CD4-positive, alpha-beta T cell treated with Interferon alpha-2 for 1 hour (primary cell): ENCODE results near the gene CRYGD.
"Not testable (repeated sequence)": the region's sequence is repeated elsewhere in the genome, so short reads cannot be mapped to it uniquely, and the experiment has no call there.

Experiments used
- DNase-seq, 2 donors: peaks; one replicate each; pipeline ENCODE4 v3.0.0-alpha.2; 2020 to 2022

The CRYGD gene

DNA sequence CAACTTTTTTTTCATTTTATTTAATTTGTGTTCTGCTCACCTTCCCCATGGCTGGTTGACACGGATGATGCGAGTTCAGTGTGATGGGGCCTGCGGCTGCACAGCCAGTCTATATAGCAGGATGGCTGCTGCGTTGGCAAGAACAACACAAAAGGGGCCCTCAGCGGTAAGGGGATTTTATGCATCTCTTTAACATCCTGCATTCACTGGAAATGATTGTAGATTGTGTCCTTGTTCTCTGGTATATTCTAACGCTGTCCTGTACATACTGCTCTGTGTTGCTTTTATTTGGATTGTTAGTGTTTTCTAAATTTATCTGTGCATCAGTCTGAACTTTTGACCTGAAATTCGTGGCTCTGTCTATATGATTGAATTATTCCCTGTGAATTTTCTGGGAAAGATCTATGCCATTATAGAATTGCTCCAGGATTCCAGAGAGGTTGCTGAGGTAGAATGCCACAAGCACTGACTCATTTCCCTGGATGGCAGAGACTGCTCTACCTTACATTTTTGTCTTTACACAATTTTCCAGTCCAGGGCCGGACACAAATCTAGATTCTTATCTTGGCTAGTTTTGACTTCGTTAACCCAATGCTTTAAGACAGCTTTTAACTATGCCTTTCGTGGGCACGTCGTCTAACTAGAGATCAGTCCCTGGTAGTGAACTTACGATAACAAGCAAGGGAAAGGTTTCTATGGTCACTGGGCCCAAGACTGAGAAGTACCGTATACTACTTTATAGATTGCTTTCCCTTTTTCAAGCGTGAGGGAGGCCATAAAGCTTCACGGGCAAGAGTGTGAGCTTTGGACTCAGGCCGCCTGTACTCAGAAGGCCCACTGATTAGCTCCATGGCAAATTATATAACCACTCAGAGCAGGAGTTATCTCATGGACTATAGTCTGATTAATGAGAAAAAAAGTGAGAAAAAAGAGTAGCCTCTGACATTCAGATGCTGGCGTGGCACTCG lies 5.7 kb upstream of the CRYGD start, which contains the start of gene CRYGC:
Gene CRYGC (minus strand): TSS at position 85 of the 968 bp plus-strand sequence. CDS start 36 bp downstream, at position 49.
- DNase-seq: no peak

DNA sequence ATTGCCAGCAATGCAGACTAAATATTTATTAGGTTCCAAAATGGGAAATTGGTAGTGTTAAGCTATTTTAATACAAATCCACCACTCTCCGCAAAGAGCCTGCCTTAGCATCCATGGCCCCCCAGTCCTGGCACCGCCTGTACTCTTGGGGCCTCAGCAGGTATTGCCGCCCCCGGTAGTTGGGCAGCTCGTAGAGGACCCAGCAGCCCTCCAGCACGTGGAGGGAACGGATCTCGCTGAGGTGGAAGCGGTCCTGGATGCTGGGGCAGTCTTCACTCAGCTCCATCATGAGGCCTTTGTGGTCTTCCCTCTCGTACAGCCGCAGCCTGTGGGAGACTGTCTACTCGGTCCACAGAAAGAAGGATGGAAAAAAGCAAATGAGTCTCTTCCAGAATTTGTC lies 3.8 kb upstream of the CRYGD start:
- no peak for DNase-seq

DNA sequence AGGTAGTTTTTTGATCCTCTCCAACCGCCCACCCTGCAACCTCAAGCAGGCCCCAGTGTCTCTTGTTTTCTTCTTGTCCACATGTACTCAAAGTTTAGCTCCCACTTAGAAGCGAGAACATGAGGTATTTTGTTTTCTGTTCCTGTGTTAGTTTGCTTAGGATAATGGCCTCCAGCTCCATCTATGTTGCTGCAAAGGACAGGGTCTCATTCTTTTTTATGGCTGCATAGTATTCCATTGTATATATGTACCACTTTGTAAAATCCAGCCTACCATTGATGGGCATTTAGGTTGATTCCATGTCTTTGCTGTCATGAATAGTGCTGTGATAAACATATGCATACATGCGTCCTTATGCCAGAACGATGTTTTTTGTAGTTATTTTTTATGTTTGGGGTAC lies 2.8 kb upstream of the CRYGD start:
- no peak for DNase-seq

DNA sequence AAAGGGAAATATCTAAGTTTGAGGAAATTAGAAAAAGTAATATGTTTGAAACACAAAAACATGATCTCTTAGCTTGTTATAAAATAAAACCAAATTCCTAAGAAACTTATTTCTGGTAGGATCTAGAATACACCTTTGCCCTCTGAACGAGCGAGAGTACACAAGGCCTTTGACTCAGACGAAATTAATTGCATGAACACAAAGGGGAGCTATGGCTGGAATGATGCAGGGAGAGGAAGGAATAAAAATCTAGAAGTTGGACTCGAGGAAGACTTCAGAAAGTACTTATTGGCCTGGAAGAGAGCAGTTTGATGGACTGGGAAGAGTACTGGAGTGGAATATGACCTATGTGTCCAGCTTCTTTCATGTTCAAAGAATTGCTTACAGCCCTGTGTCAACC lies 927 bp upstream of the CRYGD start:
- no peak for DNase-seq

DNA sequence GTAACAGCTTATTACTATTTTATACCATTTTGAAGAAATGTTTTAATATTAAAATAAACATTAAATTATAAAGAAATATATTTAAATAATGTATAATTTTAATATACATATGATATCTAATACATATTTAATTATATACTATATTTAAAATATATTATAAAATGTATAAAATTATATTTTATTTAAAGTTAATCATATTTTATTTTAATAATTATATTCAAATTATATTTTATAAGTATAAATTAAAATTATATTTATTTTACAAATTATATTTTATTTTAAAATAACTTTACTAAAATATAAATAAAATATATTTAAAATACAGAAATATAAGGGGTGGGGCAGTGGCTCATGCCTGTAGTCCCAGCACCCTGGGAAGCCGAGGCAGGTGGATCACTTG lies 2.1 kb downstream of the CRYGD start:
- no peak for DNase-seq

DNA sequence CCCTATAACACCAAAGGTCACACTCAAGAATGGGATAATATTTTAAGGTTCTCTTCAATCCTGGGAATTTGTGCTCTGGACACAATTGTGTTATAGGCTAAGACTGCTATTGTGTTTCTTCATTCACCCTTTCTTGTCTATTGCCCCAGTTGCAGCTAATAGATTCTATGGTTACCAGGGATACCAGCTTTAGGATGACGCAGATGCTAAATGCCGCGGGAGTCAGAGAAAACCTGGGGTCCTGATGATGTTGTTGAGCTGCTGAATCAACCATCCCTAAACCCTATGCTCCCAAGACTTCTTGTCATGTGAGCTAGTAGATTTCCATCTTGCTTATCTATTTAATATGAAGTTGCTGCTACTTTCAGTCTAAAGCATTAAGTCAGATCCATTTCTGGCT lies 5.4 kb downstream of the CRYGD start:
- no peak for DNase-seq

DNA sequence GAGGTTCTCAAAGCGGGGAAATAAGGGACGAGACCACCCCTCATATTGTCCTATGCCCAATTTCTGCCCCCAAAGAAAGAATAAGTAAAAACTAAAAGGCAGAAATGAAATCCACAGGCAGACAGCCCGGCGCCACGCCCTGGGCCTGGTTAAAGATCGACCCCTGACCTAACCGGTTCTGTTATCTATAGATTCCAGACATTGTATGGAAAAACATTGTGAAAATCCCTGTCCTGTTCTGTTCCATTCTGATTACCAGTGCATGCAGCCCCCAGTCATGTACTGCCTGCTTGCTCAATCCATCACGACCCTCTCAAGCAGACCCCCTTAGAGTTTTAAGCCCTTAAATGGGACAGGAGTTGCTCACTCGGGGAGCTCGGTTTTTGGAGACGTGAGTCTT lies 6.9 kb downstream of the CRYGD start:
- DNase-seq: not testable (repeated sequence)

DNA sequence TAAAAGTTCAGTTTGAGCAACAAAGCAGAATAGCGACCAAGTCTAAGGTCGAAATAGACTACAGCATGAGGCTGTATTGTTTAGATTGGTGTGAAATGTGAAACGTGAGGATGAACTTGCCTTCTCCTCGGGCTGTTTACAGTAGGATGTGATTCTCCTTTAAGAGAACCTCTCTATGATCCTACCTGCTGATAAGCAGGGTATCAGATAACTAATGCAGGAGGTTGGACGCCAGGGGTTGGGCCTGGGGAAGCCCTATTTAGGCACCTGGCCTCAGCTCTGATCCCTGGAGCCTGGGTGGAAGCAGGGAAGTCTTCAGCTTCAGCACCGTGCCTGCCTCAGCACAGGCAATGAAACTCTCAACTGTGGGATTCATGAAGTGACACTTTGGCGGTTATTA lies 11.4 kb downstream of the CRYGD start:
- no peak for DNase-seq

DNA sequence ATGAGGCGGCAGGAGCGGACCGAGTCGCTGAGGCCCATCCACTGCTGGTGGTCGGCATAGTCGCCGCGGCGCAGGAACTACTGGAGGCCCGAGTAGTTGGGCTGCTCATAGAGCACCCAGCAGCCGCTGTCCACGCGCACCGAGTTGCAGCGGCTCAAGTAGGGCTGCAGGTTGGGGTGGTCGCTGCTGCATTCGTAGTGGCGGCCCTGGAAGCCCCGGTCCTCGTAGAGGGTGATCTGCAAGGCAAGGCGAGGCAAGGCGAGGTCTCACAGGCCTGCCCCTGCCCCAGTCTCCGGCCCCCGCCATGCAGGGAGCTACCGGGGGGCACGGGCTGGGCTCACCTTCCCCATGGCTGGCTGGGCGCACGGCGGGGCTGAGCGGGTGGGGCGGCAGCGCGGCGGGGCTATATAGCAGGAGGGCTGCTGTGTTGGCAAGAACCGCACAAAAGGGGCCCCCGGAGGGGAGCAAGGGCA lies 12.0 kb downstream of the CRYGD start:
- DNase-seq: not testable (repeated sequence)

DNA sequence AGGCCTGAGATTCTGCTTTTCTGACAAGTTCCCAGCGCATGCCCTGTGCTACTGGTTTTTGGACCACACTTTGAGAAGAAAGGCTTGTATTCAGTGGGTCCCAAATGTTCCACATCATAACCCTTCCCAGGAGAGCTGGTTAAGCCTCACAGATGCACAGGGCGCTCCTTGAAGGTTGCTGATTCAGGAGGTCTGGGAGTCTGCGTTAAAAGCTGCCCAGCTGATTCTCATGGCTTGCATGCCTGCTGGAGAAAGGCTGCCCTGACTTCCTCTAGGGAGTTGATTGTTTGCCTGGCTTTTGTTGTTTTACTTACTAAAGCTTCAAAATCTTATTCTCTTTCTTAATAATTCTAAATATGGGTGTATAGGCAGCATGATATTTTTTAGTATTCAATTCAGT lies 20.7 kb downstream of the CRYGD start:
- DNase-seq: no peak

DNA sequence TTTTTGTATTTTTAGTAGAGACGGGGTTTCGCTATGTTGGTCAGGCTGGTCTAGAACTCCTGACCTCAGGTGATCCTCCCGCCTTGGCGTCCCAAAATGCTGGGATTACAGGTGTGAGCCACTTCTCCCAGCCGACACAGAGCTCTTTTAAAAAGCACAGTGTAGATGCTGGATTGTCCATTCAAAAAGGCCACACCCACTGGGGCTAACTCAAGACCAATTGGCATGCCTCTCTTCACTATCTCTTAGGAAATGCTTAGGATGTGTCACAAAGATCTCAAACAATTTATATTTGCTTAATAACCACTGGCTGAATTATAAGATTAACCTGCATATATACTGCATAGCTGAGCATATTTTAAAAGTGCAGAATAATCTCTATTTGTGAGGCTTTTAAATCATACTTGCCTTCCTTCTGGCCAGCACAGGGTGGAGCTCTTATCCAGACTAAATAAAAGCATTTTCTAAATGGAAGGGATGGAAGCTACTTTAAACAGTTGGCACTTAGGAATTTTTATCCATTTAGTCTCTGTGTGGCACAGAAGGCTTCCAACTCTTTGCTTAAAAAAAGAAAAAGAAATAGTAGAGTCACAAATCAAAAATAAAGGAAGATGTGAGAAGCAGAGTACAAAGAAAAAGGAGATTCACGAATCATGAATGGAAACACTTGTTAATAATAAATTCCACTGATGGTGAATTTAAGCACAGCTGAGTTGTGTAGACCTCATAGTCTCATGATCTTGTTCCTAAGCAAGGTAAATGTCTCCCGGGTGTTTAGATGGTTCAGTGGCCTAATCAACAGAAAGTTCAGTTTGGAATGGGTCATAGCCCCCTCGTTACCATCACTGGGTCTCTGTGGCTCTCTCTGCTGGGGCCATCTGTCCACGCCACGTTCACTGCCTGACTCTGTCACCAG lies 22.4 kb downstream of the CRYGD start:
- DNase-seq: no peak

DNA sequence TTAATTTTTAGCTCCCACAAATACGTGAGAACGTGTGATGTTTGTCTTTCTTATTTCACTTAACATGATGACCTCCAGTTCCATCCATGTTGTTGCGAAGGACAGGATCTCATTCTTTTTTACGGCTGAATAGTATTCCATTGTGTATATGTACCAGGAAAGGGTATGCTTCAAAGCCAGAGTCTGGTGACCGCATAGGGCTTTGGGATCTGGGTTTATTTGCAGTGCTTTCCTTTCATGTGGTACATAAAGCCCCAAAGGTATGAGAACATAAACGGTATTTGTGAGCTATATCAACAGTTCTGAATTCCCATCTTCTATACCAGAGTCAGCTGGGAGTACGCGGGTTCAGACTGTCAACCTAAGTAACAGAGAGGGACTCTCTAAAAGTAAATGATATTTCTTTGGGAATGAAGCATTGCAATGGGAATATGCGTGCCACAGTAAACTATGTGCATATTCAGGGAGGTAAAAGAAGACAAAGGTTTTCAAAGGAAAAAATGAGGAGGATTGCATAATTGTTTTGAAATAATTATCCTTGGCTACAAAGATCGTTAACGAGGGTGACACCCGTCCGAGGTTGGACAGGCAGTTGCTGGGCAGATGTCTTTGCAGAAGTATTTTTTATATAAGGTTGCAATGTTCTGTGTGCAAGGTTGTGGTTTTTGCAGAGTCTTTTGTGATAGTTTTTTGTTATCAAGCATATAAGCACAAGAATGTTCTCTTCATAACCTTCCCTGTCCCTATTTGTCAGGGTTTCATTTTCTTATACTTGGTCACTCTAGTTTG lies 24.4 kb downstream of the CRYGD start:
- no peak for DNase-seq

DNA sequence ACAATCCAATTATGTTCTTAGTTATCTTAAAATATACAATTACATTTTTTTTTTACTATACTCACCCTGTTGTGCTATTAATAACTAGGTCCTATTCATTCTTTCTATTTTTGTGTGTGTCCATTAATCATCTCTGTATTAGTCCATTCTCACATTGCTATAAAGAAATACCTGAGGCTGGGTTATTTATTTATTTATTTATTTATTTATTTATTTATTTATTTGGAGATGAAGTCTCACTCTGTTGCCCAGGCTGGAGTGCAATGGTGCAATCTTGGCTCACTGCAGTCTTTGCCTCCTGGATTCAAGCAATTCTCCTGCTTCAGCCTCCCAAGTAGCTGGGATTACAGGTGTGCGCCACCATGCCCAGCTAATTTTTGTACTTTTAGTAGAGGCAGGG lies 25.6 kb downstream of the CRYGD start:
- DNase-seq: not testable (repeated sequence)

DNA sequence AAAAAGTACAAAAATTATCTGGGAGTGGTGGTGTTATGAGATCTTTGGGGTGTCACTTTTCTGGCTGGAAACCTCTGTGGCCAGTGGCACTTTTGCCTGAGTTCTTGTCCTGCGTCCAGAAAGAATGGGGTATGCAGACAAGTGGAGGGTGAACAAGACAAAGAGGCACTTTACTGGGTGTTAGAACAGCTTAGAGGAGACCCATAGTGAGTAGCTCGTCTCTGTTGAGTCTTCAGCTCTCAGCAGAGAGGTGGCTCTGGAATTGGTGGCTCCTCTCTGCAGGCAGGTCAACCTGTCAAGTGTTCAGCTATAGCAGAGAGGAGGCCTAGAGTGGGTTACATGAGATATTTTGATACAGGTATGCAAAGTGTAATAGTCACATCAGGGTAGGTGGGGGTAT lies 26.1 kb downstream of the CRYGD start:
- no peak for DNase-seq

DNA sequence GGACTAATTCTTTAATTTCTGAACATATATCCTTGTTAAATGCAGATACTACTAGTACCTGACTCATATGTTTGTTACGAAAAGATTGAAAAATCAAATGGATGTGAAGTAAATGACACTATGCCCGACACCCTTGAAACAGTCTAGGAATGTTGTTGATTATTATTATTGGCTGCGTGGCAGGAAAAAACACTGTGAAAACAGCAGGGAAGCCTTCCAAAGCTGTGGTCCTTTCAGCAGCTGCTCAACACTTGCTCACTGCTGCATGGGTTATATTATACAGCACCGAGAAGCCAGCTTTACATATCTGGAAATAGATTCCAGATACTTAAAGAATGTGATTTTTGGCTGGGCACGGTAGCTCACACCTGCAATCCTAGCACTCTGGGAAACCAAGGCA lies 26.5 kb downstream of the CRYGD start:
- no peak for DNase-seq

DNA sequence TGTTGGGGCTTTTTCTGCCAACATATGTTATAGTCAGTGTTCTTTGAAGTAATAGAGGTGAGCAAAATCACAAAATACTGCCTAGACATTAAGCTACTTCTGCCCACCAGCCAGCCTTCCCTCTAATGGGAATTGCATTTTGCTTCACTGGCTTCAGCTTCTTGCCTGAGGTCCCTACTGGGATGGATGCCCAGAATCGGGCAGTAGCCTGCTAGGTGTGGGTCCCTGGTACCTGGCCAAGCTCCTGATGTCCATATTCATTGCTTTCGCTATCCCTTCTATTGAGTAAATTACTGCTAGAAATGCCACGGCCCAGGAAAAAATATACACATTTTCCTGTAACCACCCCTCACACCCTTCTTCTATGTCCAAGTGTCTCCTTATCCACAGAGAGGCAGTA lies 27.0 kb downstream of the CRYGD start:
- no peak for DNase-seq

DNA sequence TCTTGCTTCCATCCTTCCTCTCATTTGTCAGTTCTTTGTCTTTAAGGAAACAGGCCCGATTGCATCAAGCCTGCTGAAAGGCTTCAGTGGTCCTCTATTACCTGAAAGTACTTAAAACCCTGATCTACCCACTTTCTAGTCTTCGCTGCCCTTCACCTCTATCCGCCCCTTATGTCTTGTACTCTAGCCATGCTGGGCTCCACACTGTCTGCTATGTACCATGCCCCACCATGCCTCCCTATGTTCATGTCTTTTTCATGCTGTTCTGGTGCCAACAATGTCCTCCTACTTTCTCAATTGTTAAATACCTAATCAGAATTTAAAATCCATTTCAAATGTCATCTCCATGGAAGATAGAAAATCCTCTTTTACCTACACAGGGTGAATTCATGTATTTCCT lies 28.2 kb downstream of the CRYGD start:
- DNase-seq: no peak

DNA sequence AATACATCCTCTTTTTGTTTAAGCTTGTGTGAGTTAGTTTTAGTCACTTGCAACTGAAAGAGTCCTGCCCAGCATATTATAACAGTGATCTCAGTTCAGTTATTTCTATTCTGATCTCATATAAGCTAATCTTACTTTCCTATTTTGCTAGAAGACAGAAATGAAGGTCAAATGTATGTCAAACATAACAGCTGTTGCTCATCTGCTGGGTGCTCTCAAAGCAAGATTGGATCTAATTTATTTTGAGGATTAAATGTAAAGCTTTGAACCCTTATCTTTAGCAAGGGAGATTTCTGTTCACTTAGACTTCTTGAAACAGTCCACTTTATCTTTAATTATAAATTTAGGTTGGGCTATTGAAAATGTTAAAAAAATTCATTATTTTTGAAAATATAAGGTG lies 31.2 kb downstream of the CRYGD start:
- DNase-seq: no peak

DNA sequence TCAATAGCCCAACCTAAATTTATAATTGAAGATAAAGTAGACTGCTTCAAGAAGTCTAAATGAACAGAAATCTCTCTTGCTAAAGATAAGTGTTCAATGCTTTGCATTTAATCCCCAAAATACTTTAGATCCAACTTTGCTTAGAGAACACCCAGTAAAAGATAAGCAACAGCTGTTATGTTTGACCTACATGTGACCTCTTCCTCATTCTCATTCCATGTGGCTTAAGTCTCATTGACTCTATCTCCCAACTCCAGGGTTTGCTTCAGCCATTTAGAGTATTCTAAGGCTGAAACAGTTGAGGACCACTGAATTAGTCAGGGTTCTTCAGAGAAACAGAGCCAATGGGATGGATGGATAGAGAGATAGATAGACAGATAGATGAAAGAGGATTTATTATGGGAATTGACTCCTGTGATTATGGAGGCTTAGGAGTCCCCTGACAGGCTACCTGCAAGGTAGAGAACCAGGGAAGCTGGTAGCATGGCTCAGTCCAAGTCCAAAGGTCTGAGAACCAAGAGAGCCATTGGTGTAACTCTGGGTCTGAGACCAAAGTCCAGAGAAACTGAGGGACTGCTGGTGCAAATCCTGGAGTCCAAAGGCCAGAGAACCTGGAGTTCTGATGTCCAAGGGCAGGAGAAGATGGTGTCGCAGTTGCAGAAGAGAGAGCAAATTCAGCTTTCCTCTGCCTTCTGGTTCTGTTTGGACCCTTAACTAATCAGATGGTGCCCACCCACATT lies 32.1 kb downstream of the CRYGD start:
- no peak for DNase-seq

DNA sequence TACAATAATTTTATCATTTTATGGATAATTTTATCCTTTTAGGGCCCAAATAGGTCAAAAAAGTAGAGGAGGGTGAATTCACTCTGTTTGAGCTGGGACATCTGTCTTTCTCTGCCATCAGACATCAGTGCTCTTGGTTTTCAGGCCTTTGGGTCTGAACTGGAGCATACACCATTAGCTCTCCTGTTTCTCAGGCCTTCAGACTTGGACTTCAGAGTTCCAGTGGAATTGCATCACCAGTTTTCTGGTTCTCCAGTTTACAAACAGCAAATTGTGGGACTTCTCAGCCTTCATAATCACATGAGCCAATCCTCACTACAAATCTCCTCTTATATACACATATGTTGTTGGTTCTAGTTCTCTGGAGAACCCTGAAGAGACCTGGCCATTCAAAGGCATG lies 33.9 kb downstream of the CRYGD start:
- no peak for DNase-seq

DNA sequence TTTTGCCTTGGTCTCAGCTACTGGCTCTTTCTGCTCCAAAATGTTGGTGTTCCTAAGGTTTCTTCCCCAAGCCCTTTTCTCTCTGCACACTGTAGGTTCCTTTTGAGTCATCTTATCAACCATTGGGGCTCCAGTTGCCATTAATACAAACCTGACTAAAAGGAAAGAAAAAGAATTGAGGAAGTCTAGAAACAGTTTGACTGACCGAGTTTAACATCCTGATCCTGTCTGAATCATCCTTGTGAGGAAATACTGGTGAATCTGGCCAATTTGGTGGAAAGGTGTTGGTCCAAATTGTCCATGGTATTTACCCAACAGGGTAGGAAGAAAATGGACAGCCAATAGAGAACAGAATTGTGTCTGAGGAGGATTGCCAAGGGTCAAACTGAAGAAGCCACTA lies 38.3 kb downstream of the CRYGD start:
- DNase-seq: no peak

DNA sequence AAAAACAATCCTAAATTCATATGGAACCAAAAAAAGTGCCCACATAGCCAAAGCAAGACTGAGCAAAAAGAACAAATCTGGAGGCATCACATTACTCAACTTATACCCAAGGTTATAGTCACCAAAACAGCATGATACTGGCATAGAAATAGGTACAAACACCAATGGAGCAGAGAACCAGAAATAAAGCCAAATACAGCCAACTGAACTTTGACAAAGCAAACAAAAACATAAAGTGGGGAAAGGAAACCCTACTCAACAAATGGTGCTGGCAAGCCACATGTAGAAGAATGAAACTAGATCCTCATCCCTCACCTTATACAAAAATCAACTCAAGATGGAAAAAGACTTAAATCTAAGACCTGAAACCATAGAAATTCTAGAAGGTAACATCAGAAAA lies 40.5 kb downstream of the CRYGD start:
- DNase-seq: no peak
